A673 (cell line): ENCODE results near the gene GRAMD1B. TPM values are rescaled to one million over a fixed set of nuclear protein-coding genes. Genes with fewer than 3 reads are reported as not detected.

ENCODE experiments used
- BruUV-seq: library from RNA; stranded (reverse); fragments of 400-500 nt; replicated peaks from 2 replicates; lab custom pipeline; 2021; lab: Mats Ljungman, UMichigan
- CTCF ChIA-PET: fragments of 300-600 bp; sonication (Branson Sonifier 250); formaldehyde crosslinking; loops from one replicate; lab custom pipeline; 2022; ENCODE audit warnings: antibody characterized with exemption; lab: Charles Lee
- POLR2A ChIA-PET: fragments of 300-600 bp; sonication (Branson Sonifier 250); formaldehyde crosslinking; loops from one replicate; lab custom pipeline; 2022; ENCODE audit warnings: antibody characterized with exemption; ENCODE audit not compliant: low non-redundant PET; lab: Charles Lee
- DNase-seq: peaks from one replicate; pipeline ENCODE4 v3.0.0-alpha.2; 2015; ENCODE audit warnings: low spot score
- H3K27ac ChIP-seq: fragments of 200-600 bp; sonication (generic); 2 replicates; pipeline ENCODE4 v1.5.1; 2016; ENCODE audit warnings: mixed run types, low read depth, mild to moderate bottlenecking, mixed read lengths, antibody characterized with exemption, low read length; ENCODE audit not compliant: poor library complexity, severe bottlenecking
- H3K27me3 ChIP-seq: fragments of 200-600 bp; sonication (generic); replicated peaks from 2 replicates; pipeline ENCODE4 v1.6.1; 2017; ENCODE audit warnings: mixed run types, low read depth, mild to moderate bottlenecking, mixed read lengths, antibody characterized with exemption, low read length; ENCODE audit not compliant: insufficient read depth, poor library complexity
- H3K36me3 ChIP-seq: fragments of 200-600 bp; sonication (generic); 2 replicates; pipeline ENCODE4 v1.6.1; 2016; ENCODE audit warnings: mixed run types, mild to moderate bottlenecking, mixed read lengths, antibody characterized with exemption, low read length; ENCODE audit not compliant: insufficient read depth, poor library complexity, severe bottlenecking
- H3K4me1 ChIP-seq: fragments of 200-600 bp; sonication (generic); 2 replicates; pipeline ENCODE4 v1.6.1; 2017; ENCODE audit warnings: mixed run types, mild to moderate bottlenecking, mixed read lengths, antibody characterized with exemption, low read length; ENCODE audit not compliant: insufficient read depth, poor library complexity, severe bottlenecking
- H3K4me3 ChIP-seq: fragments of 200-600 bp; sonication (generic); 2 replicates; pipeline ENCODE4 v1.5.1; 2016; ENCODE audit warnings: low read depth, mixed run types, mild to moderate bottlenecking, mixed read lengths, low read length; ENCODE audit not compliant: poor library complexity, severe bottlenecking
- H3K9me3 ChIP-seq: fragments of 200-600 bp; sonication (generic); 2 replicates; pipeline ENCODE4 v1.6.1; 2016; ENCODE audit warnings: mixed run types, low read depth, mild to moderate bottlenecking, mixed read lengths, antibody characterized with exemption, low read length; ENCODE audit not compliant: poor library complexity, severe bottlenecking
- CTCF ChIP-seq: fragments of 300-800, 200-600 bp; sonication (generic); conservative IDR thresholded peaks from 2 replicates; pipeline ENCODE4 v1.5.1; 2017; ENCODE audit warnings: low read depth, mild to moderate bottlenecking, antibody characterized with exemption, low read length, moderate library complexity, mixed read lengths
- EZH2 ChIP-seq: fragments of 200-600 bp; sonication (generic); IDR thresholded peaks from 2 replicates; pipeline ENCODE4 v1.6.1; 2017; ENCODE audit warnings: borderline replicate concordance, low read depth, mild to moderate bottlenecking, mixed read lengths, antibody characterized with exemption, low read length; ENCODE audit not compliant: poor library complexity, severe bottlenecking
- intact Hi-C: fragments of 100-400 bp; cut with micrococcal nuclease; formaldehyde crosslinking; loops from one replicate; pipeline ENCODE4 v1.10.0; 2022; ENCODE audit not compliant: unreplicated experiment
- total RNA-seq: library from RNA; stranded (reverse); gene quantifications from 2 replicates; pipeline ENCODE4 v1.2.3, GENCODE V29; 2021

GRAMD1B gene
- total RNA-seq, 1 experiment from 2014 or later, result 13.0 TPM

- ChIA-PET POLR2A (no interaction called here), CTCF (interaction anchor here (1.2 to 1.5 kb wide), 3 partner anchors 9 to 21 kb away, joined by 5 read pairs; no protein-coding TSS in a partner anchor)
- H3K9me3 ChIP-seq, result no peaks in the 10 kb centered on the region
- H3K4me3 ChIP-seq, result no peak overlapping the region
- no TSS peak for BruUV-seq
- no peak overlapping the region for H3K27ac ChIP-seq
- no peaks in the 10 kb centered on the region for H3K36me3 ChIP-seq
- TF ChIP-seq CTCF (peak; percentile 96), EZH2 (no peak)
- no peaks in the 10 kb centered on the region for H3K27me3 ChIP-seq
- no peaks in the 10 kb centered on the region for H3K4me1 ChIP-seq
- peak; percentile 72 for DNase-seq
- intact Hi-C loops, result loop anchor here (1.0 to 5.0 kb wide), 2 partner anchors 66 to 170 kb away; no protein-coding TSS in a partner anchor
Measured at GRCh38 chr11:123577081-123577598, 147.1 kb downstream of the GRAMD1B start.

GRCh38 chr11:123578778-123579481 is 148.9 kb downstream of the GRAMD1B start:
- TF ChIP-seq EZH2 (no peak), CTCF (no peak)
- H3K4me3 ChIP-seq, result no peak overlapping the region
- H3K9me3 ChIP-seq, result no peaks in the 10 kb centered on the region
- ChIA-PET CTCF (interaction anchor here (0.6 kb wide), 1 partner anchor 110 kb away, joined by 3 read pairs; no protein-coding TSS in a partner anchor), POLR2A (no interaction called here)
- no peak for DNase-seq
- H3K4me1 ChIP-seq, result no peaks in the 10 kb centered on the region
- BruUV-seq, result no TSS peak
- H3K27me3 ChIP-seq, result no peaks in the 10 kb centered on the region
- H3K27ac ChIP-seq, result no peak overlapping the region
- intact Hi-C loops, result loop anchor here (5.0 kb wide), 1 partner anchor 172 kb away; no protein-coding TSS in a partner anchor
- H3K36me3 ChIP-seq, result no peaks in the 10 kb centered on the region

- BruUV-seq, result no TSS peak
- Histone ChIP-seq H3K9me3 (no peaks in the 10 kb centered on the region), H3K36me3 (no peaks in the 10 kb centered on the region), H3K4me3 (no peak overlapping the region), H3K27ac (no peak overlapping the region), H3K4me1 (no peaks in the 10 kb centered on the region), H3K27me3 (no peaks in the 10 kb centered on the region)
- ChIA-PET POLR2A (no interaction called here), CTCF (interaction anchor here (0.6 kb wide), 1 partner anchor 110 kb away, joined by 3 read pairs; no protein-coding TSS in a partner anchor)
- intact Hi-C loops, result loop anchor here (5.0 kb wide), 1 partner anchor 172 kb away; no protein-coding TSS in a partner anchor
- TF ChIP-seq EZH2 (no peak), CTCF (no peak)
- no peak for DNase-seq
Measured at GRCh38 chr11:123579482-123579812, 149.4 kb downstream of the GRAMD1B start.
